SK-N-SH (cell line): ENCODE data around the gene TTC21A.

Experiments
- EZH2phosphoT487 ChIP-seq: fragments of 200-600 bp; sonication (generic); IDR thresholded peaks from 2 replicates; pipeline ENCODE4 v1.6.1; 2017; ENCODE audit warnings: low read depth, mixed run types, mild to moderate bottlenecking, antibody characterized with exemption, moderate library complexity, borderline replicate concordance
- POLR2AphosphoS5 ChIP-seq: IDR thresholded peaks from 2 replicates; pipeline ENCODE4 v1.6.1; 2012; ENCODE audit warnings: low read depth, low read length

DNA sequence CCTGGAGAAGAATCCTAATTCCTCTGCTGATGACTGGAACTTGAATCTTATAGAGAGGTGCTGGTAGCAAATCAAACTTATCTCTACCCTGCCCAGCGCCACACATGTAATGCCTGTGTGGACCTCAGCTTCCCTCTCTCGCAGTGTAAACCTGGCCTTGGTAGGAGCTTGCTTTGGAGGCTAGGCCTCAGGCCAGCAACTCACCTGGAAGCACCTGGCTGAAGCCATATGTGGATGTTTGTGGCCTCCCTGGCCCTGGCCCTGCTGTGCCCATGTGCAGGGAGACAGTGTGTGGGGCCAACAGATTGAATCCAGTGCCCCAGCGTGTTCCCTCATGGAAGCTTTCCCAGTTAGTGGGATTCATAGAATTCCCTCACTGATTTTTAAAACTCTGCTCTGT is 8.4 kb downstream of the TTC21A start:
- TF ChIP-seq EZH2phosphoT487 = no peak
- no peak for TF ChIP-seq POLR2AphosphoS5
